GM19467 (cell line): ENCODE measurements around the gene PLCB3.

ENCODE experiments used
- ATAC-seq: cut with Tn5 transposase; IDR thresholded peaks from one replicate; pipeline ENCODE4 v1.9.1; 2021; ENCODE audit warnings: mild to moderate bottlenecking, moderate library complexity; ENCODE audit not compliant: unreplicated experiment

Gene PLCB3

DNA sequence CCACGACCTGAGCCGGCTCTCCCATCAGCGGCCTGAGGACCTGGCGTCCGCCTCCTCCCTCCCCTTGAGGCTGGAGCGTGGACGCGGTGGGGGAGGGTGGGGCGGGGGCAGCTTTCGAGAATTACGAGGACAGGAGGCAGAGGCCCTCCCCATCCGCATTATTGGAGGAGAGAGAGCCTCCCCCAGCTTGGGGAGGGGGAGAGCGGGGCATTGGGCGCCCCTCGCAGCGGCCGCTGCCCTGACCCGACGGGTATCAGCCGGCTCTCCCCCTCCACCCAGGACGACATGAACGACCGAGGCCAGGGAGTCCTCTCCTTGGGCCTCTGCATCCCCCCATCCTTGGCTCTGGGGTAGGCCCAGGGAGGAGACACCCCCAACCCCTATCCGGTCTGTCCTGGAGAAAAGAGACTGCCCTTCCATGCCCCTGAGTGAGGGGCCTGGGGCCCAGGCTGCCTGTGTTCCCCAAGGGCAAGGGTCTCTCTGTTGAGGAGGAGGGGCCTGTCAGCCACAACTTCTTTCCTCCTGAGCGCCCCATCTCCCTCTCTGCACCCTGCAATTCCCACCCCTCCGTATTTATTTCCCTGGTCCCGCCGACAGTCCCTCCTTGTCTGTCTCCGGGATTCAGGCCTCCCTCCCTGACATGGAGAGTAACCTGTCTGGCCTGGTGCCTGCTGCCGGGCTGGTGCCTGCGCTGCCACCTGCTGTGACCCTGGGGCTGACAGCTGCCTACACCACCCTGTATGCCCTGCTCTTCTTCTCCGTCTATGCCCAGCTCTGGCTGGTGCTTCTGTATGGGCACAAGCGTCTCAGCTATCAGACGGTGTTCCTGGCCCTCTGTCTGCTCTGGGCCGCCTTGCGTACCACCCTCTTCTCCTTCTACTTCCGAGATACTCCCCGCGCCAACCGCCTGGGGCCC lies 34.8 kb downstream of the PLCB3 start:
- no peak for ATAC-seq

GRCh38 chr11:64286801-64287159 lies 35.5 kb downstream of the PLCB3 start:
- no peak for ATAC-seq

GRCh38 chr11:64287676-64288352 lies 36.5 kb downstream of the PLCB3 start:
- ATAC-seq = no peak

GRCh38 chr11:64288353-64288750 lies 37.0 kb downstream of the PLCB3 start:
- ATAC-seq = no peak

DNA sequence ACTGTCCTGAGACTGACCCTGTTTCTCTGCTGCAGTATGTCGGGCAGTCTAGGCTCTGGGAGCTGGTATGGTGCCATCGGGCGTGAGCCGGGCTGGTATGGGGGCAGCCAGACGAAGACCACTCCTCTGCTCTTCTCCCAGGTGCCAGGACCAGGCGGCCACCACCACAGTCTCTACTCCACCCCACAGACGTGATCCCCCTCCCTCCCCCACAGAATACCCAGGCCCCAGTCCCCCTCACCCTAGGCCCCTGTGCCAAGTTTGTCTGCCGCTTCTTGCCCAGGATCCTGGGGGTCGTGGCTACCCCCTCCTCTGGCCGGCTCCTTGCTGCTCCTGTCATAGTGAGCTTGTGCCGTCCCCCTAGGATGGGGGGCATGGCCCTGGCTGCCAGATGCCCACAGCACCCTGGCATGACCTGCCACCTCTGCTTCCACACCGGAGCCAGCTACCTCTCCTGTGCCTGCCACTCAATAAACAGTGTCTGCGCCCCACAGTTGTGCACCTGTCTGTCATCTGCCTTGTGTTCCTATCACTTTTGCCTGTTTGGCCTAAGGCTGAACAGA lies 37.8 kb downstream of the PLCB3 start:
- no peak for ATAC-seq

DNA sequence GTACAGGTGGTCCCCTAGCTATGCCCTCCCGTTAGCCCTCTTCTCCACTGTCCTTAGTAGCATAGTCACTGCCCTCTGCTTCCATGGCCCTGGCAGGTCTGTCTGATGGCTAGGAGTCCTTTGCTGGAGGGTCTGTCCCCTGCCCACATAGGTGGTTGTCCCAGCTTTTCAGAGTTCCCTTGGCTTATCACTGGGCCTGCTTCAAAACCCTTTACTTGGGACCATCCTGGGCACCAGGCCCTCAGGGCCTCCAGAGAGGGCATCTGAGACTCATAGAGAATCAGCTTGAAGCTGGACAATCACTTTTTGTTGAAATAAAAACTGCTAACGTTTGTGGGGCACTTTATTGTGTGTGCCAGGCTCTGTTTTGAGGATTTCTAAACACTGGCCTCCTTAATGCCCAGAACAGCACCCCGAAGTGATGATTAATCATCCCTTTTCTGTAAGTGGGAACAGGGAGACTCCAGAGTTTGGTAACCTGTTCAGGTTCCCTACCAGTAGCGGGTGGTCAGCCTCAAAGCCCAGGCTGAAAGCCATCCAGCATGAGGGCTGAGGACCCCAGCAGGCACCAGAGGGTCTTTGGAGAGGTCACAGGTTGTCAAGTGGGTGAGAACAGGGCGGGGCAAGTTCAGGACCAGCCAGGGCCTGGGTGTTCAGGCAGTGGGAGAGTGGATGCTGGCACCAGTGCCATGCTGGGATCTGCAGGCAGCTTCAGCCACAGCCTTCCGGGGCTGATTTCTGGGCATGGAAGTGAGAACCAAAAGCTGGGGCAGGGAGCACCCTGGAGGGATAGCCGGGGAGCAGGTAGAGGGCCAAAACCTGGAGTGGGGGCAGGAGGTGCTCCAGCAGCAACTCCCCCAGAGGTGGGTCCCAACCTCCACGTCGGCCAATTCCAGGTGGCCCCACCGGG lies 39.3 kb downstream of the PLCB3 start:
- ATAC-seq = no peak

DNA sequence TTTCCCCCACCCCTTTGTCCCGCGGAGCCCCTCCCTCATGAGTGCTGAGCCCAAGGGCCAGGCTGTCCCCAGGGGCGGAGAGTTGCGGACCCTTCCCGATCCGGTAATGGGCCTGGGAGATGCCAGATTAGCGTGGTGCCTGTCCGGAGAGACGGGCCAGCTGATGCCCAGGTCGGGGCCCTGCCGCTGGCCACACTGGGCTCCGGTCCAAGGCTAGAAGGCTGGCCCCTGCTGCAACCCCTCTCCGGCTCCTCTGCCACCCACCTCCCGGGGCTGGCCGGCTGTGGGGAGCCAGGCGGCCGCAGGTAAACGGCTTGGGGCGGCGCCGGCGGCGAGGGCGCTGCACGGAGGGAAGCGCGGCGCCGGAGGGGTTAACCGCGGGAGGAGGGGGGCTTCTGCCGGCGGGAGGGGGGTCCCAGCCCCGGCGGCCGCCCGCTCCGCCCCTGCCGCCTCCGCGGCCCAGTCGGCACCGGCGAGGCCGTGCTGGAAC lies 40.0 kb downstream of the PLCB3 start, which contains the start of gene KCNK4:
Gene KCNK4, plus strand, starts transcription at position 41 of the 490 bp plus-strand sequence. CDS start 1,717 bp downstream, outside the sequence.
- no peak for ATAC-seq

- ATAC-seq = no peak
Observed at GRCh38 chr11:64291752-64292459, 40.6 kb downstream of the PLCB3 start.

GRCh38 chr11:64292460-64293254 lies 41.3 kb downstream of the PLCB3 start:
- no peak for ATAC-seq

DNA sequence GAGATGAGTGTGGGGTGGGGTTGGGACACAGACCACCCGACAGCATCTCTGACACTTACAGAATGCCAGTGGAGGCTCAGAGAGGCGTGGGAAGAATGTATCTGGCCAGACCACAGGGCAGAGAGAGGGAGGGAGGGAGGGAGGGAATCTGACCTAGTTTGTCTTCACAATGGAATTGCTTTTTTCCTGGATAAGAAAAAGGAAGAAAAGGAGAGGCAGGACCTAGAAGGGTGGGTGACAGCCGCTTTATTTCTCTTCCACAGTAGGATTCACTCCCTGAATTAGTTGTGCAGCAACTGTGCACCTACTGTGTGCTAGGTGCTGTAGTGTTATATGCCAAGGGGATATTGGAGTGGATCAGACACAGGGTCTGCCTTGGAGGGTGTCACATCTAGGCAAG lies 43.4 kb downstream of the PLCB3 start:
- ATAC-seq = no peak

DNA sequence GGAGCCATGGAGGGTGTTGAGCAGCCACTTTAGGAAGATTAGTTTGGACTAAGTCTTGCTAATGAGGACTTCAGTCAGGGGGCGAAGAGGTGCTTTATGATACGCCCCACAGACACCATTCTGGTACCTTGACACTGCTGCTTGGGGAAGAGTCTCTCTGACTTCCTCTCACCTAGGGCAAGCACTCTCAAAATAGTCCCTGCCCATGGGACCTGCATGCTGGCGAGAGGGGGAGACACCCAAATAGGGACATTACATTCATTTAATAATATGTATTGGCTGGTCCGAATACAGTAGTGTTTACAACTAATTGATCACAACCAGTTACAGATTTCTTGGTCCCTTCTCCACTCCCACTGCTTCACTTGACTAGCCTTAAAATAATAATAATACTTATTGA lies 44.4 kb downstream of the PLCB3 start:
- no peak for ATAC-seq

DNA sequence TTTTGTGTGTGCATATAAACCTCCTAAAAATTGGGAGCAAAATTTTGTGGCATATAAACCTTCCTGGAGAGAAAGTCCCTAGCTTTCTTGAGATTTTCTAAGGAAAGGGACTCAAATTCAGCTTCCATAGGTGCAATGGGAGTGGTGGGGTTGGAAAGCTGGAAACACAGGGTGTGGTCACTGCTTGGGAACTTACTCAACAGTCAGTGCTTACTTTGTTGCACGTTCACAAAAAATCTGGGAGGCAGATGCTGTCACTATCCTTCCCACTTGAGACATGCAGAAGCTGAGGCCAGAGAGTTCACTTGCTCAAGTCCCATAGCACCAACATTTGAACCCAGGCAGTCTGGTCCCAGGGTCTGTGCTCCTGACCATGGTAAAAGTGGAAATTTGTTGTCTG lies 44.9 kb downstream of the PLCB3 start:
- ATAC-seq = no peak

- no peak for ATAC-seq
Observed at GRCh38 chr11:64296830-64297698, 45.7 kb downstream of the PLCB3 start.

- no peak for ATAC-seq
Observed at GRCh38 chr11:64297699-64298358, 46.5 kb downstream of the PLCB3 start.

- ATAC-seq = no peak
Observed at GRCh38 chr11:64298966-64299846, 47.9 kb downstream of the PLCB3 start.

- ATAC-seq = no peak
Observed at GRCh38 chr11:64299847-64300648, 48.7 kb downstream of the PLCB3 start, which contains the start of gene CATSPERZ. Gene CATSPERZ, plus strand, starts transcription at chr11:64300358. Its CDS starts 53 bp downstream, at chr11:64300411.
